ENCODE data around the gene RC3H1. TPM values are rescaled to one million over a fixed set of nuclear protein-coding genes. Genes with fewer than 3 reads are reported as not detected.

RC3H1 gene, protein sequence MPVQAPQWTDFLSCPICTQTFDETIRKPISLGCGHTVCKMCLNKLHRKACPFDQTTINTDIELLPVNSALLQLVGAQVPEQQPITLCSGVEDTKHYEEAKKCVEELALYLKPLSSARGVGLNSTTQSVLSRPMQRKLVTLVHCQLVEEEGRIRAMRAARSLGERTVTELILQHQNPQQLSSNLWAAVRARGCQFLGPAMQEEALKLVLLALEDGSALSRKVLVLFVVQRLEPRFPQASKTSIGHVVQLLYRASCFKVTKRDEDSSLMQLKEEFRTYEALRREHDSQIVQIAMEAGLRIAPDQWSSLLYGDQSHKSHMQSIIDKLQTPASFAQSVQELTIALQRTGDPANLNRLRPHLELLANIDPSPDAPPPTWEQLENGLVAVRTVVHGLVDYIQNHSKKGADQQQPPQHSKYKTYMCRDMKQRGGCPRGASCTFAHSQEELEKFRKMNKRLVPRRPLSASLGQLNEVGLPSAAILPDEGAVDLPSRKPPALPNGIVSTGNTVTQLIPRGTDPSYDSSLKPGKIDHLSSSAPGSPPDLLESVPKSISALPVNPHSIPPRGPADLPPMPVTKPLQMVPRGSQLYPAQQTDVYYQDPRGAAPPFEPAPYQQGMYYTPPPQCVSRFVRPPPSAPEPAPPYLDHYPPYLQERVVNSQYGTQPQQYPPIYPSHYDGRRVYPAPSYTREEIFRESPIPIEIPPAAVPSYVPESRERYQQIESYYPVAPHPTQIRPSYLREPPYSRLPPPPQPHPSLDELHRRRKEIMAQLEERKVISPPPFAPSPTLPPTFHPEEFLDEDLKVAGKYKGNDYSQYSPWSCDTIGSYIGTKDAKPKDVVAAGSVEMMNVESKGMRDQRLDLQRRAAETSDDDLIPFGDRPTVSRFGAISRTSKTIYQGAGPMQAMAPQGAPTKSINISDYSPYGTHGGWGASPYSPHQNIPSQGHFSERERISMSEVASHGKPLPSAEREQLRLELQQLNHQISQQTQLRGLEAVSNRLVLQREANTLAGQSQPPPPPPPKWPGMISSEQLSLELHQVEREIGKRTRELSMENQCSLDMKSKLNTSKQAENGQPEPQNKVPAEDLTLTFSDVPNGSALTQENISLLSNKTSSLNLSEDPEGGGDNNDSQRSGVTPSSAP
- 1.1 TPM for polyA plus RNA-seq (2012; ENCODE audit: insufficient read length, low read depth)

DNA sequence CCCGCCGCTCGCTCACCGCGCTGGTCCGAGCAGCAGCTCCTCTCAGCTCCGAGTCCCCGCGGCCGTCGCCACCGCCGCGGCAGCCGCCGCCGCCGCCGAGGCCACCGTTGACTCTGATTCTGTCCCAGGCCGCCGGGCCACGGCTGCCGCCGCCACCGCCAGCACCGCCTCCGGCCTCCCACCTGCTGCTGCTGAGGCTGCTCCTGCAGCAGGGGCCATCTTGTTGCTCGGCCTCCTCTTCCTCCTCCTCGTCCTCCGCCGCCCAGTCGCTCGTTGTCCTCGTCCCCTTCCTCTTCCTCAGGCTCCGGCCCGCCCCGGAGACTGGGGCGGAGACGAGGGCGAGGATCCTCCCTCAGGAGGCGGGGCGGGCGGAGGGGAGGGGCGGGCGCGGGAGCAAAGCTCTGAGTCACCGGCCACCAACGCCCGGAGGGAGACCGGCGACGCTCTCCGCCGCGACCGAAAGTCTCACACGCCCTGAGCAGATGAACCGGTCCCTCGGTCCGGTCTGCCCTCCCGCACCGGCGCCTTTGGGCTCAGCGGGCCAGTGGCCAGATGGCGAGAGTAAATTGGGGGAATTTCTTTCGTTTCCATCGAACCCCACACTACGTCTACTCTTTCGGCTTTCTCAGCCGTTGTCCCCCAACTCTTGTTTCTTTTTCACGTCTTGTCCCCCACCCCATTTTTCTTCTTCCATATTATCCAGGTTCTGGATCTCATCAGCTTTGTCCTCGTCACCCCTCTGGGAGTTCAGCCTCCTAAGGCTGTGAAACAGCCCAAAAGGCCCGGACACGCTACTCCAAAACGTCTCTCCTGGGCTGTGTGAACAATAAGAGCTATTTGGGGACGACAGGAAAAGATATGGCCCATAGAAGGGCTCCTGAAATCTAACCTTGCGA, at the start of gene RC3H1:
TSS of gene RC3H1 (minus strand) at position 278 of the 896 bp plus-strand sequence. CDS start 29,372 bp downstream, outside the sequence.
- TF ChIP-seq TAF1 (IDR thresholded peaks at IDR 0.05; ENCODE audit: borderline replicate concordance, insufficient read depth, low read length) (peak; percentile 95; the same call in 1 of the 2 replicates), REST (IDR thresholded peaks at IDR 0.05; ENCODE audit: insufficient read depth in 1 of 2, low read depth in 2 of 2, low read length in 2 of 2) (no peak; a peak in 1 of 4 replicates), POLR2AphosphoS5 (IDR thresholded peaks at IDR 0.05; ENCODE audit: low read depth, low read length) (peak; percentile 81), SIN3A (IDR thresholded peaks at IDR 0.05; ENCODE audit: borderline replicate concordance, insufficient read depth, low read length) (peak; percentile 53; the same call in 1 of the 2 replicates), FOXP2 (optimal IDR thresholded peaks at IDR 0.05; ENCODE audit: borderline replicate concordance, extremely low read depth, extremely low read length, insufficient read depth) (peak; percentile 66)

DNA sequence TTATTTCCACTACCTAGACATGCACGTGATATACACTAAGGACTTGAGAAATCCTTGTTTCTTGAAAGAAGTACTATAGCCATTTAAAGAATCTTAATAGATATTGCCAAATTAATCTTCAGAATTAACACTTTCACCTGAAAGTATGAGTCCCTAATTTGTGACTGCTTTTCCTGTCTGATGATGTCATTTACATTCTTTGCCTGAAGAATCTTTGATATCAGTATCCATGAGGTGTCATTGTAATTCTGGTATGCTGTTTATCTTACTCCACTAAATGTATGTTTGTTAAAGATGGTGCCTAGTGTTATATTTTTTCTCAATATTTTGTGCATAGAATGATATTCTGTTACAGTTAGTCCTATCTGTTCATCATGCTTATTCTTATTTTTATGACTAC, 48.5 kb upstream of the RC3H1 start:
- TF ChIP-seq POLR2AphosphoS5 (IDR thresholded peaks at IDR 0.05; ENCODE audit: low read depth, low read length) (no peak), TAF1 (IDR thresholded peaks at IDR 0.05; ENCODE audit: borderline replicate concordance, insufficient read depth, low read length) (no peak), SIN3A (IDR thresholded peaks at IDR 0.05; ENCODE audit: borderline replicate concordance, insufficient read depth, low read length) (no peak), REST (IDR thresholded peaks at IDR 0.05; ENCODE audit: insufficient read depth in 1 of 2, low read depth in 2 of 2, low read length in 2 of 2) (no peak), FOXP2 (optimal IDR thresholded peaks at IDR 0.05; ENCODE audit: borderline replicate concordance, extremely low read depth, extremely low read length, insufficient read depth) (no peak)

DNA sequence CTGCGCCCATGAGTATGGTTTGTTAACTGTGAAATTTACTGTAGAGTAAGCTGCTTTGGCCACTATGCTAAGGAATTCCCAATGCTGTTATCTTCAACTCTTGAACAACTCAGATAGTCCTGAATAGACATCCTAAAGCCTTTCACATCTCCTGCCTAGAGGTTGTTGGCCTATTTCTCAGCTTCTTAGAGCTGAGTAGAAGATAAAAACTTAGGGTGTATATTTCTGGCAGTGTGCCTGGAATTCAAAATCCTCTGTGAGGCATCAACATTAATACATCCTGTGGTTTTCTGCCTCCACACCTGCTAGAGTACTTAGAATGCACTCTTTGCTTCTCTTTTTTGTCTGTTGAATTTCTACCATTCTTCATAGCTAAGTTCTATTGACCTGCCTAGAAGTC, 45.8 kb upstream of the RC3H1 start:
- no peak for TF ChIP-seq REST (IDR thresholded peaks at IDR 0.05; ENCODE audit: insufficient read depth in 1 of 2, low read depth in 2 of 2, low read length in 2 of 2)
- no peak for TF ChIP-seq TAF1 (IDR thresholded peaks at IDR 0.05; ENCODE audit: borderline replicate concordance, insufficient read depth, low read length)
- no peak for TF ChIP-seq POLR2AphosphoS5 (IDR thresholded peaks at IDR 0.05; ENCODE audit: low read depth, low read length)

DNA sequence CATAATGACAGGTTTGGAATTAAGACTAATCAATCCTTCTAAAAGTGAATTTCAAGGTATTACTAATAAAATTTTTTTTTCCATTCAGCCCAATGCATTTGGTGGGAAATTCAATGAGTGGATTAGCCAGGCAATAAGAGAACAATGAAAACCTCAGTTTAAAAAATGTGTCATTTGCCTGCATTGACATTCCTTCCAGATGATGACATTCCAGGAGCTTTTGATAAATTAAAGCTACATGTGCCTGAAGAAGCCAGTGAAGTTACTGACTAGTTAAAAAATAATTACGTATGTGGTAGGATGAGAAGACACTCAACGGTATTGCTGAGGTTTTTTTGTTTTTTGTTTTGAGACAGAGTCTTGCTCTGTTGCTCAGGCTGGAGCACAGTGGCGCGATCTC, 37.9 kb upstream of the RC3H1 start:
- TF ChIP-seq REST (IDR thresholded peaks at IDR 0.05; ENCODE audit: insufficient read depth in 1 of 2, low read depth in 2 of 2, low read length in 2 of 2) (no peak), SIN3A (IDR thresholded peaks at IDR 0.05; ENCODE audit: borderline replicate concordance, insufficient read depth, low read length) (no peak), POLR2AphosphoS5 (IDR thresholded peaks at IDR 0.05; ENCODE audit: low read depth, low read length) (no peak), FOXP2 (optimal IDR thresholded peaks at IDR 0.05; ENCODE audit: borderline replicate concordance, extremely low read depth, extremely low read length, insufficient read depth) (no peak), TAF1 (IDR thresholded peaks at IDR 0.05; ENCODE audit: borderline replicate concordance, insufficient read depth, low read length) (no peak)

Measured in PFSK-1 (cell line).